ENCODE results near the gene KIAA0825. TPM values are rescaled to one million over a fixed set of nuclear protein-coding genes. Genes with fewer than 3 reads are reported as not detected.

Gene KIAA0825
- total RNA-seq, 4 donors from 2014 or later = 1.2 to 5.3 (median 4.0) TPM

GRCh38 chr5:94503677-94504076 is 114.7 kb downstream of the KIAA0825 start:
- 67 to 82% methylated on average over 1 of the region's 1 CpG for WGBS, 2 donors (ENCODE audit: low coverage in 1 of 2)
- in situ Hi-C loops (cut with MboI; ENCODE audit: low pct_ligation_motif_present in 1 of 4, low pct_unique_long_range_greater_than_20kb in 1 of 4, low sequenced_read_pairs in 3 of 4) = no loop called here

GRCh38 chr5:94501365-94501764 is 117.0 kb downstream of the KIAA0825 start:
- in situ Hi-C loops (cut with MboI; ENCODE audit: low pct_ligation_motif_present in 1 of 4, low pct_unique_long_range_greater_than_20kb in 1 of 4, low sequenced_read_pairs in 3 of 4) (no loop called here), intact Hi-C loops (cut with DNase I; ENCODE audit: low total_unique reads) (no loop called here)
- H3K27ac ChIP-seq = no peak overlapping the region
- 57 to 83% methylated on average over 1 of the region's 1 CpG for WGBS, 2 donors (ENCODE audit: low coverage in 1 of 2)
- no peak for DNase-seq
- no peaks in the 10 kb centered on the region for H3K4me1 ChIP-seq
- H3K36me3 ChIP-seq = no peaks in the 10 kb centered on the region
- no peaks in the 10 kb centered on the region for H3K9me3 ChIP-seq
- no peak overlapping the region for H3K4me3 ChIP-seq
- H3K27me3 ChIP-seq = no peaks in the 10 kb centered on the region
- TF ChIP-seq CTCF (IDR thresholded peaks at IDR 0.05) (no peak), POLR2AphosphoS5 (IDR thresholded peaks at IDR 0.05) (no peak), POLR2A (IDR thresholded peaks at IDR 0.05) (no peak), EP300 (IDR thresholded peaks at IDR 0.05; ENCODE audit: low read depth) (no peak)

More at GRCh38 chr5:94503677-94504076, 114.7 kb downstream of the KIAA0825 start:
- Histone ChIP-seq H3K4me1 (no peaks in the 10 kb centered on the region), H3K36me3 (no peaks in the 10 kb centered on the region), H3K27ac (no peak overlapping the region), H3K27me3 (no peaks in the 10 kb centered on the region), H3K4me3 (no peak overlapping the region), H3K9me3 (no peaks in the 10 kb centered on the region)
- no peak for DNase-seq
- TF ChIP-seq POLR2A (IDR thresholded peaks at IDR 0.05) = no peak
- TF ChIP-seq CTCF (IDR thresholded peaks at IDR 0.05) = no peak
- TF ChIP-seq POLR2AphosphoS5 (IDR thresholded peaks at IDR 0.05) = no peak
- no peak for TF ChIP-seq EP300 (IDR thresholded peaks at IDR 0.05; ENCODE audit: low read depth)
- intact Hi-C loops (cut with DNase I; ENCODE audit: low total_unique reads) = no loop called here

GRCh38 chr5:94499806-94500205 is 118.6 kb downstream of the KIAA0825 start:
- in situ Hi-C loops (cut with MboI; ENCODE audit: low pct_ligation_motif_present in 1 of 4, low pct_unique_long_range_greater_than_20kb in 1 of 4, low sequenced_read_pairs in 3 of 4) (no loop called here), intact Hi-C loops (cut with DNase I; ENCODE audit: low total_unique reads) (no loop called here)
- Histone ChIP-seq H3K4me3 (no peak overlapping the region), H3K36me3 (no peaks in the 10 kb centered on the region), H3K27me3 (no peaks in the 10 kb centered on the region), H3K27ac (no peak overlapping the region), H3K9me3 (no peaks in the 10 kb centered on the region), H3K4me1 (no peaks in the 10 kb centered on the region)
- no peak for DNase-seq
- WGBS, 2 donors (ENCODE audit: low coverage in 1 of 2) = 88 to 95% methylated on average over 3 of the region's 3 CpGs
- TF ChIP-seq CTCF (IDR thresholded peaks at IDR 0.05) (no peak), POLR2A (IDR thresholded peaks at IDR 0.05) (no peak), EP300 (IDR thresholded peaks at IDR 0.05; ENCODE audit: low read depth) (no peak), POLR2AphosphoS5 (IDR thresholded peaks at IDR 0.05) (no peak)

- Histone ChIP-seq H3K4me3 (no peak overlapping the region), H3K4me1 (no peaks in the 10 kb centered on the region), H3K36me3 (no peaks in the 10 kb centered on the region), H3K27ac (no peak overlapping the region), H3K27me3 (no peaks in the 10 kb centered on the region), H3K9me3 (no peaks in the 10 kb centered on the region)
- in situ Hi-C loops (cut with MboI; ENCODE audit: low pct_ligation_motif_present in 1 of 4, low pct_unique_long_range_greater_than_20kb in 1 of 4, low sequenced_read_pairs in 3 of 4) = no loop called here
- no peak for DNase-seq
- intact Hi-C loops (cut with DNase I; ENCODE audit: low total_unique reads) = no loop called here
- TF ChIP-seq POLR2AphosphoS5 (IDR thresholded peaks at IDR 0.05) (no peak), EP300 (IDR thresholded peaks at IDR 0.05; ENCODE audit: low read depth) (no peak), CTCF (IDR thresholded peaks at IDR 0.05) (no peak), POLR2A (IDR thresholded peaks at IDR 0.05) (no peak)
These were observed 120.2 kb downstream of the KIAA0825 start for GRCh38 chr5:94498199-94498598.
